Measurements from ENCODE around the gene C16orf92.

C16orf92 gene
- total RNA-seq: 0 to 0.10 (median 0) reads per million in 18 experiments

DNA sequence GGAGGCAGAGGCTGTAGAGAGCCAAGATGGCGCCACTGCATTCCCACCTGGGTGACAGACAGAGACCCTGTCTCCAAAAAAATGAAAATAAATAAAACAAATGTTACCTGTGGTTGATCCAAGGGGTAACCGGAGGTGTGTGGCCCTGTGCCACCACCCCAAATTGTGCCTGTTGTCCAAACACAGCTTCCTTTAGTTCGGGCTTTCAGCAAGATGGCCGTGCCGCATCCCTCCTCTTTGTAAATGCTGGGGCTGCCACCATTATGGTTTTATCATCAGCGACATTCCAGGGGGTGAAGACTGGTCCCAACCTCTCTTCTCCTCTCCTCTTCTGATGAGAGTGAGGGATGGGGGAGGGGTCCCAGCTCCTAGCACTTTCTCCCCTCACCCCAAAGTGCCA is at the start of gene C16orf92:
Gene C16orf92 (plus strand): TSS at position 312 of the 400 bp plus-strand sequence. CDS start 143 bp downstream, outside the sequence.
- no peak for DNase-seq

- peak; percentile 99 for DNase-seq
Measured at GRCh38 chr16:29973384-29974246, 49.4 kb upstream of the C16orf92 start, which contains the start of gene TAOK2. Gene TAOK2, plus strand, starts transcription at chr16:29973868. Its CDS starts 3,905 bp downstream, at chr16:29977773.

DNA sequence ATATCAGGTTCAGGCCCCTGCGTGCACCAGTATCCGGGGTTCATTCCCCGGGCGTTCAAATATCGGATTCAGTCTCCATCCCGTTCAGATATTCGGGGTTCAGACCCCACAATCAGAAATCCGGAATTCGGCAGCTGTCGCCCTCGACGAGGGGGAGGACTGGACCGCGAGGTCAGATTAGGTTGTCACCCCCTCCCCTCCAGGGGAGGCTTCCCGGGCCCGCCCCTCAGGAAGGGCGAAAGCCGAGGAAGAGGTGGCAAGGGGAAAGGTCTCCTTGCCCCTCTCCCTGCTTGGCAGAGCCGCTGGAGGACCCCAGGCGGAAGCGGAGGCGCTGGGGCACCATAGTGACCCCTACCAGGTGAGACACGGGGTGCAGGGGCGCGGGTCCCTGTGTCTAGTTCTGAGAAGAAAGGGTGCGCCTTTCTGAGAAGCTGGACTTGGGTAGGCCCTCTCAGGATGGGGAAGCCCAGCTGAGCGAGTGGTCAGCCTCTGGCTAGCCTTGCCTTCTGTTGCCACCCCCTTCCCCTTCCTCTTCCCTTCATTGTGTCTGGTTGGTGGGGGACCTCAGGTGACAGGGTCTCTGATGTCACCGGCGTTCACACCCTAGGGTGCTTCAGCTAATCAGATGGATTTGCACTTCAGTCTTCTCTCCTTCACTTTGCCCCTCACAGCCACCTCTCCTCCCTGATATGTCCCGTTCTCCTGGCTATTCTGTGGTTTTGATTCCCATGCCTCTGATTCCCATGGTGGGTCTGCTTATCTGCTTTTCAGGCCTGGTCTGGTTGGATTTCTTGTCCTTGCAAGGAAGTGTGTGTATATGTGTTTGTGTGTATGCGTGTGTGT is 48.5 kb upstream of the C16orf92 start:
- peak; percentile 67 to 75 for DNase-seq

- DNase-seq: no peak
Measured at GRCh38 chr16:29975134-29975538, 47.9 kb upstream of the C16orf92 start.

GRCh38 chr16:29975811-29976511 is 47.0 kb upstream of the C16orf92 start:
- DNase-seq: no peak

DNA sequence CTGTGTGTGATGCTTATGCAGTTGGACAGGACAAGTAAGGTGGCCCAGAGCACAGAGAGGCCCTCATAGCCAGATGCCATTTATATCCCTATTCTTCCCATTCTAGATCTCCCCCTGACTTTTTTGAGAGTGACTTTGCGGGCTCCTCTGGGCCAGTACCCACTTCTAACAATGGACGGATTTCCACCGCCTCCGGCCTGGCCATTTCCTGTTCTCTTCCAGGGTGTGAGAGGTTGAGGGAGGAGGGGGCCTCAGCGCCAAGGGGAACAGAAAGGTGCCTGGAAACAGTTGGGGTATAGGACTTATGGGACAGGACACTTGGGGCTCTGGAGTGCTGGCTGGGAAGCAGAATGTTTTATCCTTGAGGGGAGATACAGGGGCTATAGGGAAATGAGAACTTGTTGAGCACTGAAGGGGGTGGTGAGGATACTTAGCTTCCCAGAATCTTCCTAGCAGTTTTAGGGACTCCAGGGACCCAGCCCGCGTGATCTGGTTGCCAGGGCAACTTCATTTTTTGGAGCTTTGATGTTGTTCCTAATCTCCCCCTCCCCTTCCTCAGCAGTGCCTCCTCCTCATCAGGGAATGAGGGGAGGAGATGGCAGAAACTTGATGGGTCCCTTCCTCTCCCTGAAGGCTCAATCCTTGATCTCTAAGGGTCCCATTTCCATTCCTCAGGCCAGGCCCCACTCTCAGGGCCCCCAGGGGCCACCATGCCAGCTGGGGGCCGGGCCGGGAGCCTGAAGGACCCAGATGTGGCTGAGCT is 45.8 kb upstream of the C16orf92 start:
- DNase-seq: no peak

DNA sequence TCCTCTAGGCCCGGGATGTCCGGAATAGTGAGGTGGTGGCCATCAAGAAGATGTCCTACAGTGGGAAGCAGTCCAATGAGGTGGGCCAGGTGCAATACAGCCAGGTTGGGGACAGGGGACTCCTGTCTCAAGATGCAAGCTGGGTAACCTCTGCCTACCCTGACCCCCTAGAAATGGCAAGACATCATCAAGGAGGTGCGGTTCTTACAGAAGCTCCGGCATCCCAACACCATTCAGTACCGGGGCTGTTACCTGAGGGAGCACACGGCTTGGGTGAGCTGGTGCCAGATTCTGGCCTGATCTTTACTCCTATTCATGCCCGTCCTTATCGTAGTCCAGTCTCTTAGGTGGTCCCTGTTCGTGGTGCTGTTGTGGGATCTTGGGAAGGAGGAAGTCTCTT is 44.9 kb upstream of the C16orf92 start:
- DNase-seq: no peak

GRCh38 chr16:29978564-29979270 is 44.3 kb upstream of the C16orf92 start:
- DNase-seq: no peak

DNA sequence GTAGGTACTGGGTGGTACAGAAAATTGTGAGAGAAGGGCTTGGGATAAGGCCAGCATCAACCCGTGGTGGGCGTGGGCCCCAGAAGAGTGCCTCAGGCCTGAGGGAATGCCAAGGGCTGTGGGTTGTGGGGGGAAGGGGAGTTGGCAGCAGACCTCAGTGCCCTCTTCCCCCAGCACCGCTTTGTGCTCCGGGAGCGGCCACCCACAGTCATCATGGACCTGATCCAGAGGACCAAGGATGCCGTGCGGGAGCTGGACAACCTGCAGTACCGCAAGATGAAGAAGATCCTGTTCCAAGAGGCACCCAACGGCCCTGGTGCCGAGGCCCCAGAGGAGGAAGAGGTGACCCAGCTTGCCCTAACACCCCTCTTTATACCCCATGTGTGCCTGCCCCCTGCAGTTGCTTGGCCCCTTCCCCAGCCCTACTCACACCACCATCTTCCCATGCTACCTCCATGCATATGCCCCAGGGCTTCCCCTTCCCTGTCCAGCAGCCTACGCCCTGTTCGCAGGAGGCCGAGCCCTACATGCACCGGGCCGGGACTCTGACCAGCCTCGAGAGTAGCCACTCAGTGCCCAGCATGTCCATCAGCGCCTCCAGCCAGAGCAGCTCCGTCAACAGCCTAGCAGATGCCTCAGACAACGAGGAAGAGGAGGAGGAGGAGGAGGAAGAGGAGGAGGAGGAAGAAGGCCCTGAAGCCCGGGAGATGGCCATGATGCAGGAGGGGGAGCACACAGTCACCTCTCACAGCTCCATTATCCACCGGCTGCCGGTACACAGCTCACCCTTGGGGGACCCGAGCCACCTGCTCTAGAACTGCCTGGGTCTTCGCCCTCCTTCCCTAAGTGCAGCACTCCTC is 40.2 kb upstream of the C16orf92 start:
- no peak for DNase-seq

DNA sequence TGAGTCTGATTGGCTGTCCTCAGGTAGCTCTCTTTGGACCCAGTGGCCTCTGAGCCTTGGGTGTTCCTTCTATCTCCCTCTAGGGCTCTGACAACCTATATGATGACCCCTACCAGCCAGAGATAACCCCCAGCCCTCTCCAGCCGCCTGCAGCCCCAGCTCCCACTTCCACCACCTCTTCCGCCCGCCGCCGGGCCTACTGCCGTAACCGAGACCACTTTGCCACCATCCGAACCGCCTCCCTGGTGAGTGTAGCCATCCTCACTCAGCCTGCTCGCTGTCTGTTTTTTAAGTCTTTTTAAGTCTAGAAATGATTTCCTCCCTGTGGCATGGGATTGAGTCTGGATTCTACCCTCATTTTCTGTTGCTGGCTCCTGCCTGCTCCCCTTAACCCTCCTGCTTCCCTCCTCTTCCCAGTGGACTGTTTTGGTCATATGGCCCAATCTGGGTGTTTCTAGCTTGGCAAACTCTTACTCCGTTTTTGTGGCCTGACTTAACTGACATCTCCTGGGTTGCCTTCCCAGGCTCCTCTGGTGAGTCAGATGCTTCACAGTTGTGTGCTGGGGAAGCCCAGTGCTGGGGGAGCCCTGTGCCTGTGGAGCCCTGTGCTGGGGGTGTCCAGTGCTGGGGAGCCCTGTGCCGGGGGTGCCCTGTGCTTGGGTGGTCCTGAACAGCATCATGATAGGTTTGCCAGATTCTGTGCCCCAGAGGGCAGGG is 39.4 kb upstream of the C16orf92 start:
- DNase-seq: no peak

- DNase-seq: no peak
Measured at GRCh38 chr16:29984137-29984763, 38.7 kb upstream of the C16orf92 start.

- DNase-seq: no peak
Measured at GRCh38 chr16:29984764-29985147, 38.2 kb upstream of the C16orf92 start.

DNA sequence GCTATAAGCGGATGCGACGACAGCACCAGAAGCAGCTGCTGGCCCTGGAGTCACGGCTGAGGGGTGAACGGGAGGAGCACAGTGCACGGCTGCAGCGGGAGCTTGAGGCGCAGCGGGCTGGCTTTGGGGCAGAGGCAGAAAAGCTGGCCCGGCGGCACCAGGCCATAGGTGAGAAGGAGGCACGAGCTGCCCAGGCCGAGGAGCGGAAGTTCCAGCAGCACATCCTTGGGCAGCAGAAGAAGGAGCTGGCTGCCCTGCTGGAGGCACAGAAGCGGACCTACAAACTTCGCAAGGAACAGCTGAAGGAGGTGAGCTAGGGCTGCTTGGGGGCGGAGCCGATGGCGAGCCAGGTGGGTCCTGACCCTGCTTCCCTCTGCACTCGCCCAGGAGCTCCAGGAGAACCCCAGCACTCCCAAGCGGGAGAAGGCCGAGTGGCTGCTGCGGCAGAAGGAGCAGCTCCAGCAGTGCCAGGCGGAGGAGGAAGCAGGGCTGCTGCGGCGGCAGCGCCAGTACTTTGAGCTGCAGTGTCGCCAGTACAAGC is 37.7 kb upstream of the C16orf92 start:
- DNase-seq: no peak

- no peak for DNase-seq
Measured at GRCh38 chr16:29986231-29986630, 36.8 kb upstream of the C16orf92 start.

DNA sequence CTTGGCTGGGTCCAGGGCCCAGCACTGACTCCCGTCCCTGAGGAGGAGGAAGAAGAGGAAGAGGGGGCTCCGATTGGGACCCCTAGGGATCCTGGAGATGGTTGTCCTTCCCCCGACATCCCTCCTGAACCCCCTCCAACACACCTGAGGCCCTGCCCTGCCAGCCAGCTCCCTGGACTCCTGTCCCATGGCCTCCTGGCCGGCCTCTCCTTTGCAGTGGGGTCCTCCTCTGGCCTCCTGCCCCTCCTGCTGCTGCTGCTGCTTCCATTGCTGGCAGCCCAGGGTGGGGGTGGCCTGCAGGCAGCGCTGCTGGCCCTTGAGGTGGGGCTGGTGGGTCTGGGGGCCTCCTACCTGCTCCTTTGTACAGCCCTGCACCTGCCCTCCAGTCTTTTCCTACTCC is 36.1 kb upstream of the C16orf92 start:
- DNase-seq: no peak

DNA sequence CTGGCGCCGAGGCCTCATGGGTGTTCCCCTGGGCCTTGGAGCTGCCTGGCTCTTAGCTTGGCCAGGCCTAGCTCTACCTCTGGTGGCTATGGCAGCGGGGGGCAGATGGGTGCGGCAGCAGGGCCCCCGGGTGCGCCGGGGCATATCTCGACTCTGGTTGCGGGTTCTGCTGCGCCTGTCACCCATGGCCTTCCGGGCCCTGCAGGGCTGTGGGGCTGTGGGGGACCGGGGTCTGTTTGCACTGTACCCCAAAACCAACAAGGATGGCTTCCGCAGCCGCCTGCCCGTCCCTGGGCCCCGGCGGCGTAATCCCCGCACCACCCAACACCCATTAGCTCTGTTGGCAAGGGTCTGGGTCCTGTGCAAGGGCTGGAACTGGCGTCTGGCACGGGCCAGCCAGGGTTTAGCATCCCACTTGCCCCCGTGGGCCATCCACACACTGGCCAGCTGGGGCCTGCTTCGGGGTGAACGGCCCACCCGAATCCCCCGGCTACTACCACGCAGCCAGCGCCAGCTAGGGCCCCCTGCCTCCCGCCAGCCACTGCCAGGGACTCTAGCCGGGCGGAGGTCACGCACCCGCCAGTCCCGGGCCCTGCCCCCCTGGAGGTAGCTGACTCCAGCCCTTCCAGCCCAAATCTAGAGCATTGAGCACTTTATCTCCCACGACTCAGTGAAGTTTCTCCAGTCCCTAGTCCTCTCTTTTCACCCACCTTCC is 35.5 kb upstream of the C16orf92 start:
- DNase-seq: no peak

DNA sequence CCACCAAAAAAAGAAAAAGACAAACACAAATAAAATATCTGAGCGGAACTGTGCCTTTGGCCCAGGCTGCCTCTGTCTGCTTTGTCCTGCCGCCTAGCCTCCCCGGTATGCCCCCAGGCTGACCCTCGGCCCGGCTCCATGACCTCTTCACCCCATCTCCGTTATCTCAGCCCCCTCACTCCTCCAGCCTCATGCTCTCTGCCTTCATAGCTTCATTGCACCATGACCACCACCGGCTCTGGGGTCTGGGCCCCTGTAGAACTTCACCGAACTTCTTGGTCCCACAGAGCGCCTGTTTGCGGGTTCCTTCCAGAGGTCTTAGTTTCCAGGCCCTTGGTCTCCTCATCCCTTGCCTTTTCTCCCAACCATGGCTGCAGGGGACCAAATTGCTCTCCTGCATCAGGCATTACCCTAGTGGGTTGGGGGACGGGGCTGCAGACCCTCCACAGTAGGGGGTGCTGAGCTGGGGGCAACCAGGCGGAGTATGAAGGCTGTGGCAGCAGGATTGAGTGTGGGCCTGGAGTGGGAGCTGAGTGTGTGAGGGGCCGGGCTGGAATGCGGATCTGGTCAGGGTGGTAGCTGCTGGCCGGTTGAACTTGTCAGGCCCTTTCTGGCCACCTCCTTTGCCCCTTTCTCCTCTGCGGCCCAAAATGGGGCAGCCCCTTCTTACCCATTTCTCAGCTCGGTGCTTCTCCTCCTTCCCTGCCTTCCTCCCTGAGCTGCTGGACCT is 34.5 kb upstream of the C16orf92 start:
- DNase-seq: no peak
